ENCODE measurements around the gene CD58.
"Not testable (repeated sequence)": the region's sequence is repeated elsewhere in the genome, so short reads cannot be mapped to it uniquely, and the experiment has no call there.

CD58 gene

GRCh38 chr1:116591951-116592605 lies 21.3 kb upstream of the CD58 start:
- not testable (repeated sequence) for DNase-seq

- DNase-seq = not testable (repeated sequence)
These were observed 20.5 kb upstream of the CD58 start for GRCh38 chr1:116591006-116591950.

- not testable (repeated sequence) for DNase-seq
These were observed 19.7 kb upstream of the CD58 start for GRCh38 chr1:116590359-116591005.

GRCh38 chr1:116589101-116589735 lies 18.4 kb upstream of the CD58 start:
- DNase-seq = not testable (repeated sequence)

- no peak for DNase-seq
These were observed 16.8 kb upstream of the CD58 start for GRCh38 chr1:116587501-116588227.

GRCh38 chr1:116586741-116587143 lies 15.9 kb upstream of the CD58 start:
- DNase-seq = no peak

- no peak for DNase-seq
These were observed 15.1 kb upstream of the CD58 start for GRCh38 chr1:116585886-116586285.

GRCh38 chr1:116581323-116581885 lies 10.6 kb upstream of the CD58 start:
- DNase-seq = no peak

- no peak for DNase-seq
These were observed 9.9 kb upstream of the CD58 start for GRCh38 chr1:116580446-116581322.

GRCh38 chr1:116579259-116579875 lies 8.5 kb upstream of the CD58 start:
- no peak for DNase-seq

- DNase-seq = no peak
These were observed 7.8 kb upstream of the CD58 start for GRCh38 chr1:116578581-116578980.

GRCh38 chr1:116577759-116578314 lies 7.0 kb upstream of the CD58 start:
- DNase-seq = no peak

- peak in 6 of 14 donors; percentile 14 to 43 (median 21) for DNase-seq
These were observed 3.9 kb upstream of the CD58 start for GRCh38 chr1:116574581-116575291.

- no peak for DNase-seq
These were observed 2.7 kb upstream of the CD58 start for GRCh38 chr1:116573431-116574095.

- DNase-seq = no peak
These were observed 2.1 kb upstream of the CD58 start for GRCh38 chr1:116572771-116573430.

- no peak for DNase-seq
These were observed 1.3 kb upstream of the CD58 start for GRCh38 chr1:116572099-116572498.

- DNase-seq = no peak
These were observed 541 bp upstream of the CD58 start for GRCh38 chr1:116571215-116571919.
